Retinal pigment epithelial cell (primary cell): ENCODE results near the gene ARID3B.

Experiments used
- DNase-seq: peaks from one replicate; pipeline ENCODE4 v3.0.0-alpha.2; 2010; ENCODE audit warnings: low read depth
- H3K4me3 ChIP-seq: 2 replicates; pipeline ENCODE4 v1.5.1; 2011; ENCODE audit warnings: mild to moderate bottlenecking, low read length, control low read depth, moderate library complexity
- TF ChIP-seq, protein P1 (sequence below): conservative IDR thresholded peaks from 2 replicates; pipeline ENCODE4 v1.5.1; 2011; ENCODE audit warnings: low read depth, low read length, control low read depth, inconsistent platforms

ARID3B gene

DNA sequence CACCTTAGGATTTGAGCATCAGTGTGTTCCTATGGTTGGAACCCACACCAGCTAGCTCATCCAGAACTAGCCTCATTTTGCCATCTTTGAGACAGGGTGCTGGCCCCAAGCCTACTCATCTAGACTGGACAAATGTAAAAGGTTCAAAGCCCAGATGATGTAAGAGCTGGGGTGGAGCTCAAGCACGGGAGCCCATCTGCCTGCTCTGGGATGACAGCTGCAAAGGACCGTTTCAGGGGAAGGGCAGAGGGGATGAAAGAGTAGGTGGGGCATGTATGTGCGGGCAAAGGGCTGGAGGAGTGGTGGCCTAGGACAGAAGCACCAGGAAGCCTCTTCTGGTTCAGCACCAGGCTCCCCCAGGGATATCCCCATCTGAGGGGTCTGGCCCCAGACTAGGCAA is 90.4 kb downstream of the ARID3B start:
- DNase-seq, result no peak
- TF ChIP-seq, protein P1, sequence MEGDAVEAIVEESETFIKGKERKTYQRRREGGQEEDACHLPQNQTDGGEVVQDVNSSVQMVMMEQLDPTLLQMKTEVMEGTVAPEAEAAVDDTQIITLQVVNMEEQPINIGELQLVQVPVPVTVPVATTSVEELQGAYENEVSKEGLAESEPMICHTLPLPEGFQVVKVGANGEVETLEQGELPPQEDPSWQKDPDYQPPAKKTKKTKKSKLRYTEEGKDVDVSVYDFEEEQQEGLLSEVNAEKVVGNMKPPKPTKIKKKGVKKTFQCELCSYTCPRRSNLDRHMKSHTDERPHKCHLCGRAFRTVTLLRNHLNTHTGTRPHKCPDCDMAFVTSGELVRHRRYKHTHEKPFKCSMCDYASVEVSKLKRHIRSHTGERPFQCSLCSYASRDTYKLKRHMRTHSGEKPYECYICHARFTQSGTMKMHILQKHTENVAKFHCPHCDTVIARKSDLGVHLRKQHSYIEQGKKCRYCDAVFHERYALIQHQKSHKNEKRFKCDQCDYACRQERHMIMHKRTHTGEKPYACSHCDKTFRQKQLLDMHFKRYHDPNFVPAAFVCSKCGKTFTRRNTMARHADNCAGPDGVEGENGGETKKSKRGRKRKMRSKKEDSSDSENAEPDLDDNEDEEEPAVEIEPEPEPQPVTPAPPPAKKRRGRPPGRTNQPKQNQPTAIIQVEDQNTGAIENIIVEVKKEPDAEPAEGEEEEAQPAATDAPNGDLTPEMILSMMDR, result no peak
- no peak overlapping the region for H3K4me3 ChIP-seq

DNA sequence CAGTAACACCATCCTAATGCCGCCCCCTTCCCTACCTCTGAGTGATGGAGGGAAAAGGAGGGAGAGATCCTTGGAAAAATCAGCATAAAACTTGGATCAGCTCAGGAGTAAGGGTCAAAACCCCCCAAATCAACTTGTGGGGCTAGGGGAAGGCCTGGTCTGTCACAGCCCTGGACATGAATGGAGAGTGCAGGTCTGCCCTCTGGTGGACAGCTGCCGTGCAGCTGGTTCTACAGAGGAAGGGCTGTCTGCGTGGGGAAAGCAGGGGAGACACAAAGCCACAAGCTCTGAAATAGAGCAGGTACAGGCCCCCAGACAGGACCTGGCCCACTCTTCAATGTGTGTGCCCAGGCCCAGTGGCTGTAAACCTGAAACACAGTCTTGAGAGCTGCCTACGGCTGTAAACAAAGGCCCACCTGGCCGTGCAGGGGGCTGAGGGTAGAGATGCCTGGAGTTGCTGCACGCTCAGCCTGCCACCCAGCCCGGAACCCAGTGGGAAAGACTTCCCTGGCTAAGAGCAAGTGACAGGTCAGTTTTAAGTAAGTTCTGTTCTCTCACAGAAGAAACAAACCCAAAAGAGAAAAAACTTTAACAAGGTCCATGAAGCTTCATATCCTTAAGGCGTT is 91.0 kb downstream of the ARID3B start:
- no peak overlapping the region for H3K4me3 ChIP-seq
- TF ChIP-seq, protein P1, result peak; percentile 98
- DNase-seq, result no peak

DNA sequence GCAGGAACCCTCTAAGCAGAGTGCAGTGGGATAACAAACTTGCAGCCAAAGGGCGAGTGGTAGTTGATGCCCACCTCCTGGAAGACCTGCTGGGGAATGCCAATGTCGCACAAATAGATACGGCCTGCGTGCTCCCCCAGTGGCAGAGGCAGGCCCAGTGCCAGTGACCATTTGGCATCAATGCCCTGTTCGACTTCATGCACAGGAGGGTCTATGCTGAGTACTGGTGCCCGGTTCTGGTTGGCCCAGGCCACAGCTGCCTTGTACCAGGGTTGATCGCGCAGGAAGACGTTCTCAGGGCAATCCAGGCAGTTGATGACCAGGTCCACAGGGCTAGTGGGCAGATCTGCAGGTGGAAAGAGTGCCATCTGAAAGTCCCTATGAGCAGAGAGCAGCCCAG is 91.6 kb downstream of the ARID3B start:
- TF ChIP-seq, protein P1, result no peak
- no peak overlapping the region for H3K4me3 ChIP-seq
- no peak for DNase-seq

DNA sequence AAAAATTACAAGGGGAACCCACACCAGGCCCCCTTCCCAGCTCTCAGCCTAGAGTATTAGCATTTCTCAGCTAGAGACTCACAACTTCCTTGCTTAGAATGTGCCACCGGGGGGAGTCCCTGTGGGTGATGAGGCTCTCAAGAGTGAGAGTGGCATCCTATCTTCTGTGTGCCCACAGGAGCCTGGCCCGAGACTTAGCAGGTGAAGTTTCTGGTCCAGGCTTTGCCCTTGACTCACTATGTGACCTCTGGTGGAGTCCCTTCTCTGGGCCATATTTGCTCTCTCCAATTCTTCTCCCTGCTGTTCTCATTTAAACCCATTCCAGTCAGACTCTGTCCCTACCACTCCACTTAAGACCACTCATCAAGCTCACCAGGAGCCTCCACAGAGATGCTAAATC is 92.8 kb downstream of the ARID3B start:
- no peak overlapping the region for H3K4me3 ChIP-seq
- DNase-seq, result no peak
- TF ChIP-seq, protein P1, result peak; percentile 8

DNA sequence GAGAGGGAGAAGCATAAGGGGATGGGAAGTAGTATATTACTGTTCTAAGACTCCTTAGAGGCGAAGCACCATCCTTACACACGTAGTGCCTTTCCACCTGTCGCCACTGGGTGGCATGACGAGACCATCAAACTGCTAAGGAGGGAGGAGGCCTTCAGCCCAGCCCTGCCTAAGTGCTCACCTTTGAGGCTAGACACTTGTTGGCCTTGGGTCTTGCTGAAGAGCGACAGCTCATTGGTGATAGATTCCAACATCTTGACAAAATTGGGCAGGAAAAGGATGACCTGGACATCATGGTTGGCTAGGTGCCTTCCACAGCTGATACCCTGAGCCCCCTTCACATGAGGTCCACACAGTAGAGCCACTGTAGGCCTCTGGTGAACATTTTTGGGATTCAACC is 94.2 kb downstream of the ARID3B start:
- no peak for DNase-seq
- TF ChIP-seq, protein P1, result peak; percentile 92
- no peak overlapping the region for H3K4me3 ChIP-seq

DNA sequence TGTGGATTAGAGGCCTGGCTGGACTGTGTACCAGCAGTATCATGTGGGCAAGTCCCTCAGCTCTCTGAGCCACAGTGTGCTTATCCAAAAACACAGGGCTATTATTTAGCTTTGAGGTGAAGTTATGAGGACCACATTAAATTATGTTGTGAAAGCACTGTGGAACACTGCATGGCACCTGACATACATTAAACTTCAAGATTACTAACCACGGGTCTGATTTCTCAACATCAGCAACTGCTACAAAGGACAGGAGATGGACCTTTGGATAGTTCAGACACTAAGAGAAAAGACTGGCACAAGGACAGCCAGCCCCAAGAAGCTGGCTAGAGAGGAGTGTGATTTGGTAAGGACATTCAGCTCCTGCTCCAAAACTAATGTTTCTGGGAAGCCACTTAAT is 96.0 kb downstream of the ARID3B start:
- DNase-seq, result no peak
- H3K4me3 ChIP-seq, result no peak overlapping the region
- TF ChIP-seq, protein P1, result no peak

DNA sequence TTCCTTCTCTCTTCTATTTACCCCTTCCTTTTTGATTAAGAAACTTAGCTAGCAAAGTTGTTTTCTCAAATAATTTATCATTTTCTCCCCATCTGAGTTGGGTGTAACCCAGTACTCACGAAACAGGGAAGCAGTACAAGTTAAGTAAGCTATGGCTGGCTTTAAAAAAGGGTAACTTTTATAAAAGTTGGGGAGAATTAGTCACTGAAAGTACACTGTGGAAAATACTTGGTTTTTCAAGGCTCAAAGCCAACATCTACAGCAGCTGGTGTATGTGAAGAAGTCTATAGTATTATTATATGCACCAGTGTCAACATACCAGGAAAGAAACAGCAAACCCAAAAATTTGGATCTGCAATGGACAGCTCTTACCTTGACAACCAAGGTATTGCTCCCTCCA is 100.1 kb downstream of the ARID3B start:
- DNase-seq, result no peak
- H3K4me3 ChIP-seq, result no peak overlapping the region
- TF ChIP-seq, protein P1, result no peak
